ENCODE data around the gene SLC5A3.

GRCh38 chr21:34071683-34072082 lies 1.7 kb upstream of the SLC5A3 start:
- TF ChIP-seq, protein P1, sequence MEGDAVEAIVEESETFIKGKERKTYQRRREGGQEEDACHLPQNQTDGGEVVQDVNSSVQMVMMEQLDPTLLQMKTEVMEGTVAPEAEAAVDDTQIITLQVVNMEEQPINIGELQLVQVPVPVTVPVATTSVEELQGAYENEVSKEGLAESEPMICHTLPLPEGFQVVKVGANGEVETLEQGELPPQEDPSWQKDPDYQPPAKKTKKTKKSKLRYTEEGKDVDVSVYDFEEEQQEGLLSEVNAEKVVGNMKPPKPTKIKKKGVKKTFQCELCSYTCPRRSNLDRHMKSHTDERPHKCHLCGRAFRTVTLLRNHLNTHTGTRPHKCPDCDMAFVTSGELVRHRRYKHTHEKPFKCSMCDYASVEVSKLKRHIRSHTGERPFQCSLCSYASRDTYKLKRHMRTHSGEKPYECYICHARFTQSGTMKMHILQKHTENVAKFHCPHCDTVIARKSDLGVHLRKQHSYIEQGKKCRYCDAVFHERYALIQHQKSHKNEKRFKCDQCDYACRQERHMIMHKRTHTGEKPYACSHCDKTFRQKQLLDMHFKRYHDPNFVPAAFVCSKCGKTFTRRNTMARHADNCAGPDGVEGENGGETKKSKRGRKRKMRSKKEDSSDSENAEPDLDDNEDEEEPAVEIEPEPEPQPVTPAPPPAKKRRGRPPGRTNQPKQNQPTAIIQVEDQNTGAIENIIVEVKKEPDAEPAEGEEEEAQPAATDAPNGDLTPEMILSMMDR (IDR thresholded peaks at IDR 0.05) = no peak
- TF ChIP-seq POLR2A (IDR thresholded peaks at IDR 0.05) = no peak

All from heart left ventricle (tissue), 13 donors.